ENCODE measurements around the gene CLEC18B.
A peak's percentile ranks its signal among the peaks of the same experiment; 100 is the strongest.
"Not testable (repeated sequence)": the region's sequence is repeated elsewhere in the genome, so short reads cannot be mapped to it uniquely, and the experiment has no call there.

CLEC18B gene

DNA sequence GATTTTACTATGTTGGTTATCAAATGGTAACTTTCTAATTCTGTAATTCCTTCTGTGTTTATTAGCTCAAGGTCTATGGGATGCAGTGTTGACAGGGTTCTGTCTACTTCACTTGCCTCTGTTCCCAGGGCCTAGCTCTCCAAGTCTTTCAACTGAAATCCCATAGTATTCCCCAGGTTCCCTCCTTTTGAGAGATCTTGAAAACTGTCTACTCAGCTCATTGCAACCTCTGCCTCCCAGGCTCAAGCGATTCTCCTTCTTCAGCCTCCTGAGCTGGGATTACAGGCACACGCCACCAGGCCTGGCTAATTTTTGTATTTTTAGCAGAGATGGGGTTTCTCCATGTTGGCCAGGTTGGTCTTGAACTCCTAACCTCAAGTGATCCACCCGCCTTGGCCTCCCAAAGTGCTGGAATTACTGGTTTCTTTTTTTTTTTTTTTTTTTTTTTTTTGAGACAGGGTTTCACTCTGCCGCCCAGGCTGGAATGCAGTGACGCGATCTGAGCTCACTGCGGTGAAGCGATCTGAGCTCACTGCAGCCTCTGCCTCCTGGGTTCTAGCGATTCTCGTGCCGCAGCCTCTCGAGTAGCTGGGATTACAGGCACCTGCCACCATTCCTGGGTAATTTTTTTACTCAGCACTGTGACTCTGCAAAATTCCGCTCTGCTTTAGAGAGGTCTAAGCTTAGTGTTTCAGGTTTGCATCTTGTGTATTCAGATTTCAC lies 22.5 kb upstream of the CLEC18B start:
- DNase-seq (ENCODE audit: low read depth), result not testable (repeated sequence)

DNA sequence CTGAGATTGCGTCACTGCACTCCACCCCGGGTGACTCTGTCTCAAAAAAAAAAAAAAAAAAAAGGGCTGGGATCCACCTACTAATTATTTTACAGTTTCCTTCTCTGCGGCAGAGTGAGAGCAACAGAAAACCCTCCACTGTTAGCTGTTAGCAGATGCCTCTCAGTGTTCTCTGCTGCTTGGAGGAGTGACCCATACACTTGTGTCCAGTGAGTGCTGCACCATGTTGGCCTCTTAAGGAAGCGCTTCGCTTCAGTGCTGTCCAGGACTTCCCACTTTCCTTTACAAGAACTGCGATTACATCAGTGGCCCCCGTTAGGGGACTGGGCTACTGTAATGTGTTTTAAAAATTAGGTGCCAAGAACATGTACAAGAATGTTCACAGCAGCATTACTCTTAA lies 18.4 kb upstream of the CLEC18B start:
- no peak for DNase-seq (ENCODE audit: low read depth)

DNA sequence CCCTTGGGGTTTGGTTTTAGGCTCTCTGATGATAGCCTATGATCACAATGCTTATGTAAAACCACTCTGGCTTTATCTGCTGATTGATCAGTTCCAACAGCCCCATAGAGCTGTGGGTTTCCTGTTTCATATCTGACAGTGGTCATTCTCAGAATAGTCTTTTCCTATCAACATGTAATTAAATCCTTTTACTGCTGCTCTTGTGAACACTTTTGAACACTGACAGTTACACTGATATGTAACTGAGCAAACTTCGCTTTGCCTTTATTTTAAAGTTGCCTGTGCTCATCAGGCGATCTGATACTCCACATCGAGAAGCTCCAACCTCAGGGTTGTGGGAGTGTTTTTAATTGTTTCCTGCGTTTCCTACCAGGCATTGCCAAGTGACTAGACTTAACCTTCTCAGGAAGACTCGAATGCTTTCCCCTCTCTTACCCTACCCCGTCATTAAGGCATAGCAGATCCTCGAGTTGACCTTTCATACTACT lies 17.3 kb upstream of the CLEC18B start:
- no peak for DNase-seq (ENCODE audit: low read depth)

DNA sequence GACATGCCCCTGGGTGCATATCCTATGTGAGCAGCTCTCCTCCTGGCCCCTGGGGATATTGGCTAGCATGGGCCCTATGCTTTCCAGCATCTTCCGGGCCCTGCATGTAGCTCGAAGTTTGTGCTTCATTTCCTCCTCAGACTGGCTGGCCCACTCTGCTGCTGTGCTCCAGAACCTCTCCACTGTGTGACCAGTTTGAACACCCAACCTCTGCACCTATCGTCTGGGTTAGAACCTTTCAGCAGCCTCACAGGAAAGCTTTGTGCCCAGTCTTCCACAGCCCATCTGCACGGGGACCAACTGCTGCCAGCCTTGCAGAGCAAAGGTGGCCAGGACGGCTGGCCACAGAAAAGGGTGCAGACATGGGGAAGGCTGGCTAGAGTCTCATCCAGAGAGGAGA lies 10.2 kb upstream of the CLEC18B start:
- DNase-seq (ENCODE audit: low read depth), result no peak

DNA sequence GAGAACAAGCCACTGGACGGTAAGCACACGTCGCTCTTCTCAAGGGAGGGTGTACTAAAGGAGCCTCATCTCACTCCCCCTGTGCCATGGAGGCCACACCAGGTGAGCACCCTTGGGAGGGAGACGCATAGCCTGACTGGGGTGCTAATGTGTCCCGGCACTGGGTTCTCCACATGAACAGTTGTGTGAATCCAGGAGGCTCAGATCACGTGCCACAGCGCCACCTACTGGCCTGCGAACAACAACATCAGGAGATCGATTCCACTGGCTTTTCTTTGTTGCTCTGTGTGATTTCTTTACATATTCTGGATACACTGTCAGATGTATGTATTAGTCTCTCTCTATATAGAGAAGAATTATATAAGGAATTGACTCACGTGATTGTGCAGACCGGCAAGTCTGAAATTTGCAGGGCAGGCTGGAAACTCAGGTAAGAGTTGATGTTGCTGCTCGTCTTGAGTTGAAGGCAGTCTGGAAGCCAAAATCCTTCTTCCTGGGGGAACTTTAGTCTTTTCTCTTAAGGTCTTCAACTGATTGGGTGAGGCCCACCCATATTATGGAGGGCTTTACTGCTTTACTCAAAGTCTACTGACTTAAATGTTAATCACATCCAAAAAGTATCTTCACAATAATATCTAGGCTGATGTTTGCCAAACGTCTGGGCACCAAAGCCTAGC lies 8.9 kb upstream of the CLEC18B start:
- DNase-seq (ENCODE audit: low read depth), result peak; percentile 13

DNA sequence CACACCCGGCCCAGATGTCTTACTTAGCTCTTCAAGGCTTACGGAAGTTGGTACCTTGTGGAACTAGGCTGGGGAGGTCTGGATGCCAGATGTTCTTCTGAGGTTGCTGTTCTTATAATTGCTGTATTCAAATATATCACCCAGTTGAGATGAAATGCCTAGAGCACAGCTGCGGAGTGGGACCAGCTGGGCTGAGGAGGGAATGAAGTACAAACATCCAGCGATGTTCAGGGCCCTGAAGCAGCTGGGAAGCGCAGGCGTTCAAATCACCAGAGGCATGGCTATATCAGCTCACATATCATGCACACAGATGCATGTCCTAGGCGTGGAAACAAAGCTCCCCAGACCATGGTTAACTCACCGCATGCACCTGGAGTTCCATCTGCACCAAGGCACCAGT lies 7.2 kb upstream of the CLEC18B start:
- DNase-seq (ENCODE audit: low read depth), result not testable (repeated sequence)

DNA sequence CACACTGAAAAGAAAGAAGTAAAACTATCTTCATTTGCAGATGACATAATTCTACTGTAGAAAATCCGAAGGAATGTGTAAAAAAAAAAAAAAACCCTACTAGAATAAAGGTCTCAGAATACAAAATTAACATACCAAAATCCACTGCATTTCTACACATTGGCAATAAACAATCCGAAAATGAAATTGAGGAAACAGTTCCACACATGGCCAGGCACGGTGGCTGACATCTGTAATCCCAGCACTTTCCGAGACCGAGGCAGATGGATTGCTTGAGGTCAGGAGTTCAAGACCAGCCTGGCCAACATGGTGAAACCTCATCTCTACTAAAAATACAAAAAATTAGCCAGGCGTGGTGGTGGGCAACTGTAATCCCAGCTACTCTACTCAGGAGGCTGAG lies 4.5 kb upstream of the CLEC18B start:
- DNase-seq (ENCODE audit: low read depth), result not testable (repeated sequence)

DNA sequence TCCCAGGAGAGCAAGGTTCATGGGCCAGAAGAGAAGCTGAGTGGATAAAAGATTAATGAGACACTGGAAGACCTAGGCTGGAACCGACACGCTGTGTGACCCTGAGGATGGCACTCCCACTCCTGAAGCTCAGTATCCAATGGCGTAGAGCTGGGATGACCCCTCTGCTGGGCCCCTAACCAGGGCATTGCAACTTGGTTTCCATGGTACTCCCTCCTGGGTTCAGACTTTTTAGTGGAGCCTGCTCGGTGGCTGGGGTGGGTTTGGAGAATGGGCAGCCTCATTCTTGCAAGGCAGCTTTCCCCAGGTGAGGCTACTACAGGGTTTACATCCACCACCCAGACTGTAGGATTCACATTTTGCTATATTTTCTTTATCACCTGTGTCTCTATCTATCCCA lies 2.4 kb upstream of the CLEC18B start:
- not testable (repeated sequence) for DNase-seq (ENCODE audit: low read depth)

DNA sequence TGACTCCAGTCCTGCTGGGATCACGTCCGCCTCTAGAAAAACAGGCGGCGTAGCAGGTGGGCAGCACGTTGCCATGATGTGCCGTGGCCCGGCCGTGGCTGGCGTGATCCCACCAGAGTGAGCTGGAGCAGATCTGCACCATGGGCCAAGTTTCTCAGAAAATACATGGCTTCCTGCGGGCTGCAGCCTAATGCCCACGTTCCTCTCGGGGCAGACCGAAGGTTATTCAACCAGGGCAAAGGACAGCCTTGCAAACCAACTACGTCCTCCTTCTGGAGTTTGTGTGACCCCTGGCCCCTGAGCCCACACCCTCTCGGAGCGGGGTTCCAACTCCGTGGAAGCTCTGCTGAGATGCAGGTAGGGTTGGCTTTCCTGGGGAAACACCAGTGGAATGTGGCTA lies 808 bp upstream of the CLEC18B start:
- not testable (repeated sequence) for DNase-seq (ENCODE audit: low read depth)

DNA sequence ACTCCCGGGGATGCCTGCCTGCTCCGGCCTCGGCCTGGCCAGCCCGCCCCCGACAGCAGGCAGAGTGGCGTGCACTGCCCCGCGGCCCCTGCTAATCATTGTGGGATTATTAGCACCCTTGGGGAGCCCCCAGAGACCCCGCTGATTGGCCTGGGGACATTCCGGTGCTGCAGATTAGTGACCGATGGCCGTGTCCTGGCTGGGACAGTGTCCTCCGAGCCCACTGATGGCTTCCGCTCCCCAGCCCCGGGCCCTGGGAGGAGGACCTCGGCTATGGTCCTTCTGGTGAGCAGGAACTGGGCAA lies 156 bp upstream of the CLEC18B start:
- DNase-seq (ENCODE audit: low read depth), result not testable (repeated sequence)

DNA sequence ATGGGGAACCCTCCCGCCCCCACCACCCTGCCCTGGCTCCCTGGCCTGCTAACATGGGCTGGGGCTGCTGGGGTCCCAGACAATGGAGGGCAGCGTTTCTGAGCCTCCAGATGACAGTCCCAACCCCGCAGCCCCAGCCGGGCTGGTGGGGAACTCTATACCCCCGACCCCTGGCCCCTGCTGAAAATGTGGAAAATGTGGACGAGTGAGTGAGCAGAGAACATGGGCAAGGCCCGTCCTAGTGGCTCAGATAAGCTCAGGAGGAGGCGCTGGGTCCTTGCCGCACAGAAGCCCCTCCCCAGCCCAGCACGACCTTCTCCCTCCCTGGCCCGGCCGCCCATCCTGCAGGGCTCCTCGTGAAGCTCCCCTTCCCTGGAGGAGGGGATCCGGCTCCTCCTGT lies 1.5 kb downstream of the CLEC18B start:
- DNase-seq (ENCODE audit: low read depth), result not testable (repeated sequence)

DNA sequence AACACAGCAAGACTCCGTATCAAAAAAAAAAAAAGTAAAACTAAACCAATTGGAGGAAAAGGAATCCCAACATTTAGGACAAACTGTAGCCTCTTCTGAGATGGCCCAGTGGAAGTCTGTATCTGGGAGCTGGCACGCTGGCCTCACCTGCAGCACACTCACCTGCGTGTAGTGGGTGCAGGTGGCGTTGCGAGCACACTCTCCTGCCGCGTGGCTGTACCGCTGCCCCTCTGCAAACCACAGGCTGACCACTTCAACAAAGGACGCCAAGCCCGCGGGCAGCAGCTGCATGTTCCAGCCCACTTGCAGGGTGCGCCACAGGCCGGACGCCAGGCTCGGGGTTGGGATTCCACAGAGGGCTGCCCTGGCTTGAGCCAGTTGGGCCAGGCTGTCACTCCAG lies 3.4 kb downstream of the CLEC18B start:
- DNase-seq (ENCODE audit: low read depth), result not testable (repeated sequence)

DNA sequence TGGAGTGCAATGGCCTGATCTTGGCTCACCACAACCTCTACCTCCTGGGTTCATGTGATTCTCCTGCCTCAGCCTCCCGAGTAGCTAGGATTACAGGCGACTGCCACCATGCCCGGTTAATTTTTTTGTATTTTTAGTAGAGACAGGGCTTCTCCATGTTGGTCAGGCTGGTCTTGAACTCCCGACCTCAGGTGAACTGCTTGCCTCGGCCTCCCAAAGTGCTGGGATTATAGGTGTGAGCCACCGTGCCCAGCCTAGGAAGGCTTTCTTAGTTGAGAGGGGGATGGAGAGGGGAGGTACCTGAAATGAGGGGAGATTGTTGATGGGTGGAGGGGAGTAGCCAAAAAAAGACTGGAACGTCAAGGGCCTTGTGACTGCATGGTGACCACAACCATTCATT lies 7.4 kb downstream of the CLEC18B start:
- not testable (repeated sequence) for DNase-seq (ENCODE audit: low read depth)

DNA sequence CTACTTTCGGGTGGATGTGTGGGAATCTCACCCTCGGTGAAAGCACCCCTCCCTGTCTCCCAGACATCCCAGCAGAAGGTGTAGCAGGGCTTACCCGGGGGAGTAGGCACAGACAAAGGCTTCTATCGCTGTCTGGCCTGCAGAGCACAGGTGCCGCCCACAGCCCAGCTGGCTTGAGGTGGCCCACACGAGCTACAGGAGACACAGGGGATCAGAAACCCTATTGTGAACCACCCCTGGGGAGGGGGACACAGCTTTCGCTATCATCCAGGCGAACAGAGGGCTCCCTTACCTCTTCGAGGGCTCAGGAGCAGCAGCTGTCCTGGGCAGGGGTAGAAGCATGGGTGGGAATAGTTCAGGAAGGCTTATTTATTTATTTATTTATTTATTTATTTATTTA lies 7.8 kb downstream of the CLEC18B start:
- not testable (repeated sequence) for DNase-seq (ENCODE audit: low read depth)

DNA sequence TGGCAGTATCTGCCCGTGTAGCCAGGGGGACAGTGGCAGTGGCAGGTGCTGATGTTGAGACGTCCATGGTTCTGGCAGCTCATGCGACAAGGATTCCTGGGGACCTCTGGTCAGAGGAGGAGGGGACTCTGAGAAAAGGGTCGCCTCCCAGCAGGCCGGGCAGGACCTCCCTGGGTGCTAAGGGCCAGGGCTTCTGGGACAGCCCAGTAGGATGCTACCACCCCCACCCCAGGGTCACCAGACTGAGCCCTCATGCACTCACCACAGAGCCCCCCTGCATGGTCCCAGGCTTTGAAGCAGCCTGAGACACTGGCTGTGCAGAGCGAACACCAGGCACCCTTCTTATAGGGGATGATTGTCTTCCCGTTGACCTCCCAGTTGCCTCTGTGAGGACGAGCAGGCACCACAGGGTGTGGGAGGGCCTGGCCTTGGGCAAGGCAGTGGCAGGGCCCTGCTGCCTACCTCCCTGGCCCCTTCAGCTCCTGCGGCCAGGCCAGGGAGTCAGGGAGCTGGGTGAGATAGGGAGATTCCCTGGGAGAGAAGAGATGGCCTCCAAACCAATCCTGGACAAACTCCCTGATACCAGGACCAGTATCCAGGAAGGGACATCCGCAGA lies 8.4 kb downstream of the CLEC18B start:
- DNase-seq (ENCODE audit: low read depth), result not testable (repeated sequence)

DNA sequence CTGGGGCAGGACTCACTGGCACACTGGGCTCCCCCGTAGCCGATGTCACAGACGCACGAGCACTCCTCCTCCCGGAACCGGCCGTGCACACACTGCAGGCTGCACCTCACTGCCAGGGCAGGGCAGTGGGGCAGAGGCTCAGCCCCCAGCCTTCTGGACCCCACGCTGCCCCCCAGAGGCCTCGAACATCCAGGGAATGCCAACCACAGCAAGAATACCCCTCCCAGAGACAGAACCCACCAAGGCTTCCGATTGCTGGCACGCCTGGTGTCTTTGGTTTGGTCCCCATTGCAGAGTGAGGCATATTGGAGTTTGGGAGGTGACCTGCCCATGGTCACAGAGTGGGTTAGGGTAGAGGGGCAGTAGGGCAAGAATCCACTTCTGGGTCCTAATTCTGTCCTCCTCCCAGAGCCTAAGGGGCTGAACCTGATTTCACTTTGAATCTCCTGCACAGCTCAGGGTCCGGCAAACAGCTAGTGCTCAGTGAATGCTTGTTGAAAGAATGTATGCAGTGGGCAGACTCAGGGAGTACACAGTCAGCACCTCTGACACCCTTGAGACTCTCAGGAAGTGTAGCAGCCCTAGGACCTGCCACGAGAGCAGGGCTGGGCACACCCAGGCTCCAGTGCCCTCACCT lies 9.0 kb downstream of the CLEC18B start:
- not testable (repeated sequence) for DNase-seq (ENCODE audit: low read depth)

DNA sequence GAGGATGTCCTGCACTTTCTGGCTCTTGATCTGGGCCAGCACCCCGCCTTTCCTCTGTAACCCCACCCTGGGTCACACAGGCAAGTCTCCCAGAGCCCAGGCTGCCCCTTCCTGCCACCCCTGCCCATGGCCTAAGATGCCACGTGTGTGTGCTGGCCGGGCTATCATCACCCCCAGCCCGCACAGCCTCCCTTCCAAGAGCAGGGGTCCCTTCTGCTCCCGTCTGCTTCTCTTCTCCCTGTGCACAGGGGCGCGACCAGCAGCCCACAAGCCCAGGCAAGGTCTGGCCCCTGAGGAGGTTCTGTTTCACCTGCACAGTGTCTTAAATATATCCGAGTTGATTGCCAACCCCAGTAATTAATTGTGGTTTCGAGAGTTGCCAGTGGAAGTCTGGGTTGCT lies 10.3 kb downstream of the CLEC18B start:
- not testable (repeated sequence) for DNase-seq (ENCODE audit: low read depth)

DNA sequence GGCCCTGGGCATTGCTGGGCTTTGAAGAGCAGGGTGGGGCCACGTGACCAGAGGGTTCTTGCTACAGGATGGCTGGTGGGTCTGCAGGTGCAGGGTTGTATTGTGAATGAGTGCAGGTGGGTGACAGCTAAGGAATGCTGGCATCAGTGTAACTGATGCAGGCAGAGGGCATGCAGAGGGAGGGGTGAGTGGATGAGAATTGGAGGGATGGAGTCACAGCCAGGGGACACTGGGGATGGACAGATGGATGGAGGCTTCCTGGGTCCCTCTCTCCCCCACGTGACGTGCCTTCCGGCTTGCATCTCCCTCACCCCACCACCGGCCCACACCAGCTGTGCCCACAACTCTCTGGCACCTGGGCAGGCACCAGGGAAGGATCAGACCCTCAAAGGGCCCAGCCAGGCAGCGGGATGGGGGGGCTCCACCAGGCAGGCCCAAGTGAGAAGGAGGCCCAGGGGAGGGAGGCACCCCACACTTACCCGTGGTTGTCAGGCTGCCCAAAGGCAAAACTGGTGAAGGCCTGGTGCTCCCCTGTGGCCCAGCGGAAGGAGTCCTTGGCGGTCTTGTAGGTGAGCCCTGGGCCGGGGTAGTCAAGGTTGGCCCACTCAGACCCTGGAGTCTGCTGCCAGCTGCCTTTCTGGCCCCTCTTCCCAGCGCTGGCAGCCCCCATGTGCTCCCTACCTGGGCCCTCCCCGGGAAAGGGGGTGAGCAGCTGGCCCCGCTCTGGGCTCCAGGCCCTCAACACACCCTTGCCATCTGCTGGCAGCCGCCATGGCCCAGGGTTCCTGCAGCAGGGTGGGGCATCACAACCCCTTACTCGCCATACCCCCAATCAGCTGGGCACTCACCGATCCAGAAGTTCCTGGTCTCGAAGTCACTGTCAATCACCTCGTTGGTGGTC lies 11.0 kb downstream of the CLEC18B start:
- not testable (repeated sequence) for DNase-seq (ENCODE audit: low read depth)

DNA sequence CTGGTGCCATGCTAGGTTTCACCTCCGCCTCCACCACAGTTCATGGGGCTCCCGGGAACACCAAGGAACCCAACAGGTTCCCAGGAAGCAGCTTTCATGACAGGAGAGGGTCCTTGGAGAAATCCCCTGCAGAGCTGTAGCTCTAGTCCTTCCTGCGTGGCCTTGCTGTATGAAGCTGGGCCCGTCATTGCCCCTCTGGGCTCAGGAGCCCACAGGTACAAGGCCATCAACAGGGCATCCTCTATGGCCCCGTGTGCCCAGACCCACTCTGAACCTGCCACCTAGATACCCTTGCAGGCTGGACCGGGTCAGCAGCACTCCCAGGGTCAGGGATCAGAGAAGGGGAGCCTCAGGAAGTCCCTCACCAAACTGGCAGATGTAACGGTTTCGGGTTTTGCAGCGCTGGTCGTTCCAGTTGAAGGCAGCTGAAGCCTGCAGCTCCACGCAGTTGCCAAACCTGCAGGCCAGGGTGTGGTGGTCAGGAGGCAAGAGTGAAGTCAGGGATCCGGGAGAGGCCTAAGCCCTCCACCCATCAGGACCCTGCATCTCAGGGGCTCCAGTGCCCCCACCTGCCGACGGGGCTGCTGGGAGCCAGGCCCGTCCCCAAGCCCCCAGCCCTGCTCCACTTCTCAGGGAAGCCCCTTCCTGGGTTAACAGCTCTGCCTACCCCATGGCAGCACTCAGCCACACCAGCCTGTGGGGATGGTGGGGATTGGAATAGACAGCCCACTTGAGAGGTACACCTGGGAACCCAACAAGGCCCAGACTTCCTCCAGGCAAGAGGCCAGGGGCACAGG lies 11.9 kb downstream of the CLEC18B start:
- not testable (repeated sequence) for DNase-seq (ENCODE audit: low read depth)

DNA sequence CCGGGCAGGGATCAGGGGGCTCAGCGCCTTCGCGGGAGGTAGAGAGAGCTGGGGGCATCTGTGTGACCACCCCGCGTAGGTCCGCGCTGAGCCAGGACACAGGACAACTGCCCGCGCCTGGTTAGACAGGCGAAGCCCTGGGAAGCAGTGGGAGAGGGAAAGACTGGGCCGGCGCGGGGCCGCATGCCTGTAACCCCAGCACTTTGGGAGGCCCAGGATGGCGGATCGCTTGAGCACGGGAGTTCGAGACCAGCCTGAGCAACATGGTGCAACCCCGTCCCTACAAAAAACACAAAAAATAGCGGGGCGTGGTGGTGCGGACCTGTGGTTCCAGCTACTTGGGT lies 13.9 kb downstream of the CLEC18B start:
- DNase-seq (ENCODE audit: low read depth), result not testable (repeated sequence)

Data from activated T-helper 1 cell treated with Interleukin-2 at 50 U/mL for 16 hours (primary cell).